A549 (cell line): ENCODE results near the gene CMTR1. TPM values are rescaled to one million over a fixed set of nuclear protein-coding genes. Genes with fewer than 3 reads are reported as not detected.

Experiments
- ATAC-seq, 2 experiments: fragments of 200-7000 bp in 1 of 2; fragments of >200 bp in 1 of 2; cut with Nextera tagmentation in 1 of 2; cut with Tn5 transposase in 1 of 2; 3 replicates each; pipeline versions ENCODE4 v1.8.0 to v1.9.1; 2018 to 2020; ENCODE audit warnings: mild to moderate bottlenecking in 1 of 2, moderate library complexity in 1 of 2
- CTCF ChIA-PET: fragments of 300-600 bp; sonication (Branson Sonifier 250); formaldehyde crosslinking; extraction: SDS; loops from one replicate; lab custom pipeline; 2021; ENCODE audit warnings: antibody characterized with exemption, inconsistent platforms; lab: Yijun Ruan, JAX
- POLR2A ChIA-PET: fragments of 350-600 bp; formaldehyde crosslinking; extraction: SDS; loops from one replicate; lab custom pipeline; 2021; ENCODE audit warnings: antibody characterized with exemption, inconsistent platforms; lab: Yijun Ruan, JAX
- DNase-seq, 2 experiments: peaks; one replicate each; pipeline versions ENCODE4 v3.0.0 to v3.0.0-alpha.2; 2011 to 2016; ENCODE audit warnings: low read depth in 1 of 2, low spot score in 1 of 2
- FAIRE-seq: peaks from 2 replicates; lab custom pipeline; 2011; peaks lifted over from hg19 to GRCh38; lab: Jason Lieb, UNC
- H3K27ac ChIP-seq, 2 experiments: fragments of >200 bp; sonication (Bioruptor Twin); formaldehyde crosslinking; 3 replicates each; pipeline ENCODE4 v1.5.1; 2016 to 2017
- H3K4me1 ChIP-seq: fragments of >200 bp; sonication (Bioruptor Twin); formaldehyde crosslinking; 3 replicates; pipeline ENCODE4 v1.6.1; 2016
- H3K4me2 ChIP-seq: fragments of >200 bp; sonication (Bioruptor Twin); formaldehyde crosslinking; 3 replicates; pipeline ENCODE4 v1.6.1; 2016
- H3K4me3 ChIP-seq: fragments of >200 bp; sonication (Bioruptor Twin); formaldehyde crosslinking; 3 replicates; pipeline ENCODE4 v1.5.1; 2016
- H3K9me3 ChIP-seq: fragments of >200 bp; sonication (Bioruptor Twin); formaldehyde crosslinking; 3 replicates; pipeline ENCODE4 v1.6.1; 2016
- CBX2 ChIP-seq: fragments of 200-600 bp; sonication (generic); IDR thresholded peaks from 2 replicates; pipeline ENCODE4 v1.6.1; 2016; ENCODE audit warnings: low read depth, mild to moderate bottlenecking, borderline replicate concordance
- CEBPB ChIP-seq, 2 experiments: fragments of >200 bp in 1 of 2; sonication (Bioruptor Twin) in 1 of 2; formaldehyde crosslinking in 1 of 2; IDR thresholded peaks; 2 replicates each; pipeline ENCODE4 v1.6.1; 2012 to 2016
- ELK1 ChIP-seq: fragments of 150-350 bp; IDR thresholded peaks from 2 replicates; pipeline ENCODE4 v1.6.1; 2014; ENCODE audit warnings: low read depth, mild to moderate bottlenecking, low read length
- EP300 ChIP-seq, 2 experiments: fragments of >200 bp; sonication (Bioruptor Twin); formaldehyde crosslinking; IDR thresholded peaks; 2 replicates in 1 of 2; 3 replicates in 1 of 2; pipeline ENCODE4 v1.6.1; 2016 to 2017
- FOSB ChIP-seq: fragments of 250-450 bp; sonication (Bioruptor Pico); IDR thresholded peaks from 2 replicates; pipeline ENCODE4 v1.5.0; 2020; ENCODE audit warnings: mild to moderate bottlenecking, moderate library complexity
- GATA3 ChIP-seq: IDR thresholded peaks from 2 replicates; pipeline ENCODE4 v1.6.1; 2012; ENCODE audit warnings: borderline replicate concordance
- HEYL ChIP-seq: fragments of 250-450 bp; sonication (Bioruptor Pico); IDR thresholded peaks from 2 replicates; pipeline ENCODE4 v1.8.0; 2021; ENCODE audit warnings: mild to moderate bottlenecking, moderate library complexity
- HMGXB4 ChIP-seq: fragments of 250-450 bp; sonication (Bioruptor Pico); IDR thresholded peaks from 2 replicates; pipeline ENCODE4 v1.5.0; 2021; ENCODE audit warnings: mild to moderate bottlenecking, moderate library complexity, borderline replicate concordance
- HOXA7 ChIP-seq: fragments of 250-450 bp; sonication (Bioruptor Pico); IDR thresholded peaks from 2 replicates; pipeline ENCODE4 v1.5.0; 2020; ENCODE audit warnings: mild to moderate bottlenecking, moderate library complexity
- HOXB13 ChIP-seq: fragments of 250-450 bp; sonication (Bioruptor Pico); IDR thresholded peaks from 2 replicates; pipeline ENCODE4 v1.5.0; 2020; ENCODE audit warnings: low read depth, mild to moderate bottlenecking, moderate library complexity
- HOXB5 ChIP-seq: fragments of 250-450 bp; sonication (Bioruptor Pico); IDR thresholded peaks from 2 replicates; pipeline ENCODE4 v1.5.0; 2020; ENCODE audit warnings: mild to moderate bottlenecking, moderate library complexity
- JUNB ChIP-seq: fragments of >200 bp; sonication (Bioruptor Twin); formaldehyde crosslinking; IDR thresholded peaks from 2 replicates; pipeline ENCODE4 v1.6.1; 2016
- MAFK ChIP-seq: fragments of 450-650 bp; IDR thresholded peaks from 2 replicates; pipeline ENCODE4 v1.6.1; 2014; ENCODE audit not compliant: partially characterized antibody
- MAX ChIP-seq: IDR thresholded peaks from 2 replicates; pipeline ENCODE4 v1.6.1; 2012
- NPAS2 ChIP-seq: fragments of 250-450 bp; sonication (Bioruptor Pico); IDR thresholded peaks from 2 replicates; pipeline ENCODE4 v1.8.0; 2022; ENCODE audit warnings: mild to moderate bottlenecking, moderate library complexity, borderline replicate concordance
- NR3C1 ChIP-seq: fragments of >200 bp; sonication (Bioruptor Twin); formaldehyde crosslinking; IDR thresholded peaks from 3 replicates; pipeline ENCODE4 v1.6.1; 2017
- PHF8 ChIP-seq: fragments of 200-600 bp; sonication (generic); IDR thresholded peaks from 2 replicates; pipeline ENCODE4 v1.6.1; 2016; ENCODE audit warnings: low read depth, mild to moderate bottlenecking, antibody characterized with exemption, moderate library complexity, borderline replicate concordance
- POLR2A ChIP-seq: IDR thresholded peaks from 2 replicates; pipeline ENCODE4 v1.6.1; 2012; ENCODE audit warnings: mild to moderate bottlenecking, low read length
- RAD21 ChIP-seq, 2 experiments: fragments of >200 bp in 1 of 2; sonication (Bioruptor Twin) in 1 of 2; formaldehyde crosslinking in 1 of 2; IDR thresholded peaks in 1 of 2; conservative IDR thresholded peaks in 1 of 2; 2 replicates in 1 of 2; 3 replicates in 1 of 2; pipeline ENCODE4 v1.6.1; 2012 to 2018; ENCODE audit warnings: inconsistent platforms in 1 of 2
- RARB ChIP-seq: fragments of 250-450 bp; sonication (Bioruptor Pico); IDR thresholded peaks from 2 replicates; pipeline ENCODE4 v1.8.0; 2021; ENCODE audit warnings: mild to moderate bottlenecking, moderate library complexity
- REST ChIP-seq: fragments of 200-600 bp; sonication (generic); IDR thresholded peaks from 2 replicates; pipeline ENCODE4 v1.6.1; 2016; ENCODE audit warnings: antibody characterized with exemption, mild to moderate bottlenecking, moderate library complexity
- RNF2 ChIP-seq: fragments of 200-600 bp; sonication (generic); IDR thresholded peaks from 2 replicates; pipeline ENCODE4 v1.6.1; 2016; ENCODE audit warnings: low read depth, mild to moderate bottlenecking, antibody characterized with exemption, moderate library complexity, borderline replicate concordance
- USF2 ChIP-seq: fragments of 450-650 bp; IDR thresholded peaks from 2 replicates; pipeline ENCODE4 v1.6.1; 2014; ENCODE audit warnings: antibody characterized with exemption
- ZC3H11A ChIP-seq: fragments of 450-650 bp; IDR thresholded peaks from 2 replicates; pipeline ENCODE4 v1.6.1; 2014; ENCODE audit warnings: antibody characterized with exemption, mild to moderate bottlenecking
- WGBS: methylation state at CpG from one replicate; pipeline ENCODE4 v1.1.6; 2017; ENCODE audit errors: missing lambda C conversion rate; 5-methylcytosine and 5-hydroxymethylcytosine counted together
- polyA plus RNA-seq, 4 experiments: library from polyadenylated mRNA; depleted of rRNA in 3 of 4; stranded (reverse); fragments of >200 nt; fragmentation: RNase III in 1 of 4; extraction: RNeasy Plus Mini Kit Qiagen cat#74134 plus additional on column Dnase treatment in 1 of 4; gene quantifications; 2 replicates in 3 of 4; 3 replicates in 1 of 4; pipeline ENCODE4 v1.2.3, GENCODE V29; 2011 to 2017

Gene CMTR1
- polyA plus RNA-seq, 2 of the 4 experiments (the other 2 are of a cell fraction), result 17.0 to 17.8 TPM

GRCh38 chr6:37473364-37474095 is 40.5 kb downstream of the CMTR1 start:
- DNase-seq, result no peak
- H3K4me2 ChIP-seq, result no peak overlapping the region
- POLR2A ChIA-PET, result interaction anchor here (1.4 kb wide), 1 partner anchor 40 kb away, joined by 3 read pairs; the partner anchor contains the start of gene CMTR1

GRCh38 chr6:37474316-37474715 is 41.3 kb downstream of the CMTR1 start:
- H3K4me2 ChIP-seq, result no peak overlapping the region
- DNase-seq, result no peak
- no peak for FAIRE-seq
- POLR2A ChIA-PET, result no interaction called here
- H3K4me3 ChIP-seq, result no peak overlapping the region
- no peak overlapping the region for H3K27ac ChIP-seq
- no peaks in the 10 kb centered on the region for H3K4me1 ChIP-seq
- CTCF ChIA-PET, result interaction anchor here (0.6 to 1.9 kb wide), 3 partner anchors 9 to 218 kb away, joined by 3 to 5 read pairs (median 3); no protein-coding TSS in a partner anchor
- no peaks in the 10 kb centered on the region for H3K9me3 ChIP-seq
- 88% methylated on average over 3 of the region's 4 CpGs for WGBS
- no peak for ATAC-seq
- TF ChIP-seq REST (no peak), FOSB (CRISPR knock-in tag) (no peak), HOXB13 (CRISPR knock-in tag) (no peak), MAFK (no peak), ELK1 (no peak), HEYL (CRISPR knock-in tag) (no peak), USF2 (no peak), ZC3H11A (no peak), POLR2A (no peak), HMGXB4 (CRISPR knock-in tag) (no peak), EP300 (IDR thresholded peaks at IDR 0.05) (no peak), JUNB (no peak), PHF8 (no peak), RAD21 (conservative IDR thresholded peaks at IDR 0.05 in 1 of 2, IDR thresholded peaks at IDR 0.05 in 1 of 2) (no peak), CBX2 (no peak)

More at GRCh38 chr6:37473364-37474095, 40.5 kb downstream of the CMTR1 start:
- H3K4me1 ChIP-seq, result no peaks in the 10 kb centered on the region
- no peak for FAIRE-seq
- CTCF ChIA-PET, result interaction anchor here (0.6 to 1.9 kb wide), 3 partner anchors 10 to 29 kb away, joined by 3 to 6 read pairs (median 5); no protein-coding TSS in a partner anchor
- no peak overlapping the region for H3K27ac ChIP-seq
- ATAC-seq, result no peak
- 65% methylated on average over 6 of the region's 8 CpGs for WGBS
- H3K4me3 ChIP-seq, result no peak overlapping the region
- TF ChIP-seq CBX2, result no peak
- TF ChIP-seq MAX, result no peak
- no peak for TF ChIP-seq NPAS2 (CRISPR knock-in tag)
- TF ChIP-seq CEBPB (IDR thresholded peaks at IDR 0.05), result no peak
- TF ChIP-seq RNF2, result no peak
- no peak for TF ChIP-seq HOXA7
- no peak for TF ChIP-seq HOXB13 (CRISPR knock-in tag)
- TF ChIP-seq GATA3, result no peak
- no peak for TF ChIP-seq HOXB5 (CRISPR knock-in tag)
- TF ChIP-seq JUNB, result no peak
- no peak for TF ChIP-seq RARB (CRISPR knock-in tag)
- no peak for TF ChIP-seq NR3C1
- TF ChIP-seq POLR2A, result no peak
- no peak for TF ChIP-seq MAFK
- TF ChIP-seq, all 56 proteins: peak for 0
- H3K9me3 ChIP-seq, result no peaks in the 10 kb centered on the region
